ENCODE data around the gene CRTC3.
A peak's percentile ranks its signal among the peaks of the same experiment; 100 is the strongest.
"Not testable (repeated sequence)": the region's sequence is repeated elsewhere in the genome, so short reads cannot be mapped to it uniquely, and the experiment has no call there.

The CRTC3 gene

GRCh38 chr15:90520365-90520764 lies 9.4 kb upstream of the CRTC3 start:
- no peak for DNase-seq (ENCODE audit: insufficient read length, low spot score)
- TF ChIP-seq, protein P1, sequence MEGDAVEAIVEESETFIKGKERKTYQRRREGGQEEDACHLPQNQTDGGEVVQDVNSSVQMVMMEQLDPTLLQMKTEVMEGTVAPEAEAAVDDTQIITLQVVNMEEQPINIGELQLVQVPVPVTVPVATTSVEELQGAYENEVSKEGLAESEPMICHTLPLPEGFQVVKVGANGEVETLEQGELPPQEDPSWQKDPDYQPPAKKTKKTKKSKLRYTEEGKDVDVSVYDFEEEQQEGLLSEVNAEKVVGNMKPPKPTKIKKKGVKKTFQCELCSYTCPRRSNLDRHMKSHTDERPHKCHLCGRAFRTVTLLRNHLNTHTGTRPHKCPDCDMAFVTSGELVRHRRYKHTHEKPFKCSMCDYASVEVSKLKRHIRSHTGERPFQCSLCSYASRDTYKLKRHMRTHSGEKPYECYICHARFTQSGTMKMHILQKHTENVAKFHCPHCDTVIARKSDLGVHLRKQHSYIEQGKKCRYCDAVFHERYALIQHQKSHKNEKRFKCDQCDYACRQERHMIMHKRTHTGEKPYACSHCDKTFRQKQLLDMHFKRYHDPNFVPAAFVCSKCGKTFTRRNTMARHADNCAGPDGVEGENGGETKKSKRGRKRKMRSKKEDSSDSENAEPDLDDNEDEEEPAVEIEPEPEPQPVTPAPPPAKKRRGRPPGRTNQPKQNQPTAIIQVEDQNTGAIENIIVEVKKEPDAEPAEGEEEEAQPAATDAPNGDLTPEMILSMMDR (IDR thresholded peaks at IDR 0.05; ENCODE audit: insufficient read depth, missing control alignments) = no peak
- FAIRE-seq = no peak

DNA sequence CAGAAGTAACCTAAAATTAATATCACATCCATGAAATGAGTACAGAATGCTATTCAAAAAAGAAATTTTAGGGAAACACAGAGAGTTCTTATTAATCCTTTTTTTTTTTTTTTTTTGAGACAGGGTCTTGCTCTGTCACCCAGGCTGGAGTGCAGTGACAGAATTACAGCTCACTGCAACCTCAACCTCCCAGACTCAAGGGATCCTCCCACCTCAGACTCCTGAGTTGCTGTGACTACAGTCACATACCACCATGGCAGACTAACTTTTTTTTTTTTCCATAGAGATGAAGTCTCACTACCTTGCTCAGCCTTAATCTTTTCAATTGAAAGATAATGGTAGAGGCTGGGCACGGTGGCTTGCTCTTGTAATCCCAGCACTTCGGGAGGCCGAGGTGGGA lies 6.3 kb upstream of the CRTC3 start:
- DNase-seq (ENCODE audit: insufficient read length, low spot score) = no peak
- TF ChIP-seq, protein P1 (IDR thresholded peaks at IDR 0.05; ENCODE audit: insufficient read depth, missing control alignments) = no peak

GRCh38 chr15:90524018-90524803 lies 5.5 kb upstream of the CRTC3 start:
- not testable (repeated sequence) for DNase-seq (ENCODE audit: insufficient read length, low spot score)

More for the DNA sequence above, 6.3 kb upstream of the CRTC3 start:
- FAIRE-seq = no peak

GRCh38 chr15:90529011-90529370 lies 732 bp upstream of the CRTC3 start:
- FAIRE-seq (no peak), DNase-seq (ENCODE audit: insufficient read length, low spot score) (no peak)
- TF ChIP-seq, protein P1 (IDR thresholded peaks at IDR 0.05; ENCODE audit: insufficient read depth, missing control alignments) = no peak

More at GRCh38 chr15:90524018-90524803, 5.5 kb upstream of the CRTC3 start:
- FAIRE-seq = not testable (repeated sequence)

DNA sequence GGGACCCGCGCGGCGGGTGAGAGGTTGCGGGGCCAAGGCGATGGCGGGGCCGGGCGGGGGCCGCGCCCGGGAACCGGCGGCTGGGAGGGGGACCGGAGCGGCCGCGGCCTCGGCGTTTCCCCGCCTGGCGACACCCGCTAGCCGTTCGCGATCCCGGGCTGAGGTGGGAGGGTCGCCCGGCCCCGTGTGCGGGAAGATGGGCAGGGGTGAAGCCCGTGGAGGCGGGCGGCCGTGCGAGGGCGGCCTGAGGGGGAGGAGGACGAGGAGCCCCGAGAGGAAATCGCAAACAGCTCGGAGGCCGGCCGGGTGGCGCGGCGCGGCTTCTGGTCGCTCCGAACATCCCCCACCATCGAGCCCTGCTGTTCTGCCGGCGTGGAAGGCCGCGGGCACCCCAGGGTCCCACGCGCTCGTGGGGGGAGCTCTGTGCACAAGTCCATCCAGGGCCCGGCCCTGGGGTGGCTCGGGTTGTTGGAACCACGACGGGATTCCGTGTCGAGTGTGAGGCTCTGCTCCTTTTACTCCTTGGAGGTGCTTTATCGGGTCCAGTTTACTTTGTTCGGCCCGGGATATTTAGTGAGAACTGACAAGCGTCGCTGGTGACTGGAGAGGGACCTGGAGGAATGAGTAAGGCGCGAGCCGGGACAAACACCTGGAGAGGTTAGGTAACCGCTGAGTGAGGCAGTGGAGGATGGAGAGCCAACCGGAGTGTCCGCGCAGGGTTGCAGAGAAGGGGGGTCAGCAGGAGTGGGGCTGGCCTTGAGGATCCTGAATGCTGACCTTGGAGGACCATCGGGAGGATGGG lies 728 bp downstream of the CRTC3 start:
- FAIRE-seq (no peak), DNase-seq (ENCODE audit: insufficient read length, low spot score) (peak; percentile 51)
- TF ChIP-seq, protein P1 (IDR thresholded peaks at IDR 0.05; ENCODE audit: insufficient read depth, missing control alignments) = no peak

DNA sequence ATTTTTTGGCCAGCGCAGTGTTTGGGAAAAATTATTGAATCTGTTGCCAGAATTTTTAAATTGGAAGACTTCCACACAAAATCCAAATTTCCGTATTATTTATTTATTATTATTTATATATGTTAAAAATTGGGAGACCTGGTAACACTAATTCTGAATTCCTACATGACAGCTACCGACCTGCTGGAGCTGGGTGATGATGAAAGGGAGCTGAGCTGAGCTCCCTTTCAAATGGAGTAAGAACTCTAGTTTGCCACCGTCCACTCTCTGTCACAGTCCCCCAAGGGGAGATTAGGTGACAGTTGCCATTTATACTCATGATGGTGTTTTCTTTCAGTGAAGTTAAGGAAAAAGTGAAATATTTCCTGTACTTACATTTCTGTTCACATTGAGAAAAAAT lies 1.4 kb downstream of the CRTC3 start:
- FAIRE-seq (no peak), DNase-seq (ENCODE audit: insufficient read length, low spot score) (no peak)
- TF ChIP-seq, protein P1 (IDR thresholded peaks at IDR 0.05; ENCODE audit: insufficient read depth, missing control alignments) = no peak

GRCh38 chr15:90535254-90535653 lies 5.5 kb downstream of the CRTC3 start:
- FAIRE-seq (no peak), DNase-seq (ENCODE audit: insufficient read length, low spot score) (no peak)
- TF ChIP-seq, protein P1 (IDR thresholded peaks at IDR 0.05; ENCODE audit: insufficient read depth, missing control alignments) = no peak

Data from D721Med (cell line).